Stimulated activated CD4-positive, alpha-beta T cell treated with anti-CD3 and anti-CD28 coated beads, TNF-alpha, amount 100 ng/mL, for 24 hours (primary cell): Measurements from ENCODE around the gene DOC2A.
A peak's percentile ranks its signal among the peaks of the same experiment; 100 is the strongest.
"Not testable (repeated sequence)": the region's sequence is repeated elsewhere in the genome, so short reads cannot be mapped to it uniquely, and the experiment has no call there.

Experiments used
- DNase-seq, 3 experiments: peaks; one replicate each; pipeline ENCODE4 v3.0.0-alpha.2; 2020; ENCODE audit warnings: low read depth in 3 of 3

Gene DOC2A

GRCh38 chr16:29973384-29974246 lies 37.2 kb downstream of the DOC2A start, which contains the start of gene TAOK2:
Gene TAOK2 (plus strand): TSS chr16:29973868. CDS start chr16:29977773, 3,905 bp downstream.
- peak; percentile 86 to 97 (median 91) for DNase-seq

GRCh38 chr16:29972992-29973383 lies 37.8 kb downstream of the DOC2A start:
- DNase-seq, result no peak

- no peak for DNase-seq
Measured at GRCh38 chr16:29972500-29972899, 38.3 kb downstream of the DOC2A start.

- no peak for DNase-seq
Measured at GRCh38 chr16:29971304-29971703, 39.5 kb downstream of the DOC2A start.

GRCh38 chr16:29968205-29968604 lies 42.6 kb downstream of the DOC2A start:
- DNase-seq, result no peak

- no peak for DNase-seq
Measured at GRCh38 chr16:29963021-29963743, 47.6 kb downstream of the DOC2A start.

- no peak for DNase-seq
Measured at GRCh38 chr16:29962344-29962994, 48.4 kb downstream of the DOC2A start.

- DNase-seq, result peak; percentile 86 to 90 (median 88)
Measured at GRCh38 chr16:29961479-29962343, 49.1 kb downstream of the DOC2A start, which contains the start of gene TMEM219. Gene TMEM219 (plus strand): TSS chr16:29962079. CDS start chr16:29963144, 1,065 bp downstream.

- DNase-seq, result no peak
Measured at GRCh38 chr16:29961127-29961478, 49.7 kb downstream of the DOC2A start.

GRCh38 chr16:29959821-29960220 lies 51.0 kb downstream of the DOC2A start:
- DNase-seq, result not testable (repeated sequence)

GRCh38 chr16:29959293-29959692 lies 51.5 kb downstream of the DOC2A start:
- DNase-seq, result no peak

- DNase-seq, result no peak
Measured at GRCh38 chr16:29958756-29959155, 52.1 kb downstream of the DOC2A start.
